SHP77 (cell line): ENCODE measurements around the gene UROC1.
A peak's percentile ranks its signal among the peaks of the same experiment; 100 is the strongest.

Experiments used
- DNase-seq, 2 experiments: peaks; one replicate each; lab custom pipeline; 2025; lab: John Stamatoyannopoulos, UW

Gene UROC1

GRCh38 chr3:126494970-126495230 is 22.7 kb downstream of the UROC1 start:
- no peak for DNase-seq

GRCh38 chr3:126494204-126494969 is 23.2 kb downstream of the UROC1 start:
- DNase-seq: no peak

- DNase-seq: no peak
Observed at GRCh38 chr3:126493739-126494138, 23.8 kb downstream of the UROC1 start.

- no peak for DNase-seq
Observed at GRCh38 chr3:126493051-126493450, 24.5 kb downstream of the UROC1 start.

GRCh38 chr3:126491221-126492013 is 26.2 kb downstream of the UROC1 start:
- no peak for DNase-seq

GRCh38 chr3:126490619-126491018 is 27.0 kb downstream of the UROC1 start:
- peak; percentile 20 for DNase-seq

- no peak for DNase-seq
Observed at GRCh38 chr3:126488886-126489569, 28.5 kb downstream of the UROC1 start.

GRCh38 chr3:126488185-126488584 is 29.4 kb downstream of the UROC1 start:
- DNase-seq: no peak

- peak; percentile 25 to 28 for DNase-seq
Observed at GRCh38 chr3:126487151-126487771, 30.3 kb downstream of the UROC1 start.

- peak in 1 of 2 experiments; percentile 38 for DNase-seq
Observed at GRCh38 chr3:126486360-126486847, 31.2 kb downstream of the UROC1 start.

GRCh38 chr3:126485956-126486355 is 31.6 kb downstream of the UROC1 start:
- no peak for DNase-seq

- DNase-seq: no peak
Observed at GRCh38 chr3:126485176-126485897, 32.2 kb downstream of the UROC1 start.

GRCh38 chr3:126484662-126485061 is 32.9 kb downstream of the UROC1 start:
- no peak for DNase-seq

- no peak for DNase-seq
Observed at GRCh38 chr3:126484148-126484547, 33.4 kb downstream of the UROC1 start.

- no peak for DNase-seq
Observed at GRCh38 chr3:126483321-126483761, 34.2 kb downstream of the UROC1 start.

GRCh38 chr3:126482503-126483255 is 34.9 kb downstream of the UROC1 start:
- no peak for DNase-seq

GRCh38 chr3:126481808-126482502 is 35.6 kb downstream of the UROC1 start:
- DNase-seq: peak; percentile 30 to 64

GRCh38 chr3:126480861-126481260 is 36.7 kb downstream of the UROC1 start:
- DNase-seq: no peak

- DNase-seq: no peak
Observed at GRCh38 chr3:126480206-126480605, 37.4 kb downstream of the UROC1 start.

GRCh38 chr3:126479642-126480041 is 37.9 kb downstream of the UROC1 start:
- DNase-seq: no peak
